Cardiac muscle cell (in vitro differentiated cells and primary cell): ENCODE data around the gene PTBP3. TPM values are rescaled to one million over a fixed set of nuclear protein-coding genes. Genes with fewer than 3 reads are reported as not detected.
A peak's percentile ranks its signal among the peaks of the same experiment; 100 is the strongest.

Experiments
- DNase-seq, 2 donors: peaks; one replicate each; pipeline versions ENCODE4 v3.0.0 to v3.0.0-alpha.2; 2010 to 2017; ENCODE audit warnings: low read depth in 1 of 2, low spot score in 1 of 2
- H3K27ac ChIP-seq: fragments of 200-600 bp; sonication (generic); 2 replicates; pipeline ENCODE4 v1.5.1; 2016
- H3K27me3 ChIP-seq: fragments of 200-600 bp; sonication (generic); 2 replicates; pipeline ENCODE4 v1.6.0; 2016; ENCODE audit warnings: control low read depth
- H3K36me3 ChIP-seq: fragments of 200-600 bp; sonication (generic); 2 replicates; pipeline ENCODE4 v1.5.1; 2016; ENCODE audit warnings: control low read depth
- H3K4me1 ChIP-seq: fragments of 200-600 bp; sonication (generic); 2 replicates; pipeline ENCODE4 v1.8.1; 2017; ENCODE audit warnings: low read depth, mild to moderate bottlenecking, mixed run types
- H3K4me3 ChIP-seq: fragments of 200-600 bp; sonication (generic); 2 replicates; pipeline ENCODE4 v1.5.1; 2016; ENCODE audit warnings: mild to moderate bottlenecking
- H3K9me3 ChIP-seq: fragments of 200-600 bp; sonication (generic); 2 replicates; pipeline ENCODE4 v1.5.1; 2017; ENCODE audit warnings: low read depth, mild to moderate bottlenecking, control low read depth
- CTCF ChIP-seq: IDR thresholded peaks from 2 replicates; pipeline ENCODE4 v1.5.1; 2012; ENCODE audit warnings: low read depth, mild to moderate bottlenecking, low read length
- polyA plus RNA-seq: library from polyadenylated mRNA; unstranded; fragments of >200 nt; fragmentation: Nextera tagmentation; extraction: Ambion mirVana; gene quantifications from 2 replicates; pipeline ENCODE4 v1.2.1, GENCODE V29; 2016
- total RNA-seq: library from RNA; depleted of rRNA; stranded (reverse); fragments of >200 nt; gene quantifications from 2 replicates; pipeline ENCODE4 v1.2.3, GENCODE V29; 2016

PTBP3 gene
- total and polyA plus RNA-seq, 2 experiments from 2014 or later = 6.2 to 15.5 TPM

DNA sequence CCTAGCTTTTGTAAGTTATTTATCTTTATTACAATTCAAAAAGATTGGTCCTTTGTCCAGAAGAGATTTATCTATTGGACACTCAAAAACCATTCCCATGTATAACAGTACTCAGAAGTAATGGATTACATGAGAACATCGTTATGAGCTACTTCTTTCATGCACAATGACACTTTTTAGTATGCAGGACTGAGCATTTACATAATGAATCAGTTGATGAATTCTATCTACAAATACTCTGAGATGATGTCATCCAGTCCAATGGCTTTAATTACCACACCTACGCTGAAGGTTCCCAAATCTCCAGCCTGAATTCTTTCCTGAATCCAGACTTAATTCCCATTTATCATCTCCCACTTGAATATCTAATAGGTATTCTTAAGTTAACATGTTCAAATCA is 75.3 kb downstream of the PTBP3 start:
- no peaks in the 10 kb centered on the region for H3K36me3 ChIP-seq
- no peak for DNase-seq

DNA sequence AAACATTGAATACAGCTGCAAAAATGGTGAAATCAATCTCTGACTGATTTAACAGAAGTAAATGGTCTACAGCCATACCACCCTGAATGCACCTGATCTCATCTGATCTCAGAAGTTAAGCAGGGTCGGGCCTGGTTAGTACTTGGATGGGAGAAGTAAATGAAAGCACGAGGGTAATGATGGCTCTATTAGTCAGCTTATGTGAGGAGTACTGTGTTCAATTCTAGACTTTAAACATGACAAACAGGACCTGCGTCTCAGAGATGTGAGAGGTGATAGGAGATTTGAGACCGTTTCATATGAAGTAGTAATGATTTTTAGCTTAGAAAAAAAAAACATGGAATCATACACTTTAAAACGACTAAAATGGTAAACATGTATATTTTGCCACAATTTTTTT is 81.2 kb downstream of the PTBP3 start:
- H3K27me3 ChIP-seq = no peaks in the 10 kb centered on the region
- no peaks in the 10 kb centered on the region for H3K9me3 ChIP-seq
- TF ChIP-seq CTCF = no peak
- H3K4me3 ChIP-seq = no peak overlapping the region
- no peak for DNase-seq
- no peak overlapping the region for H3K27ac ChIP-seq
- no peaks in the 10 kb centered on the region for H3K4me1 ChIP-seq
- no peaks in the 10 kb centered on the region for H3K36me3 ChIP-seq

More for the DNA sequence above, 75.3 kb downstream of the PTBP3 start:
- TF ChIP-seq CTCF = no peak
- Histone ChIP-seq H3K4me1 (no peaks in the 10 kb centered on the region), H3K27ac (no peak overlapping the region), H3K4me3 (no peak overlapping the region), H3K27me3 (no peaks in the 10 kb centered on the region), H3K9me3 (no peaks in the 10 kb centered on the region)

- Histone ChIP-seq H3K9me3 (no peaks in the 10 kb centered on the region), H3K27me3 (no peaks in the 10 kb centered on the region), H3K4me1 (no peaks in the 10 kb centered on the region), H3K36me3 (no peaks in the 10 kb centered on the region), H3K4me3 (no peak overlapping the region), H3K27ac (no peak overlapping the region)
- DNase-seq = peak in 1 of 2 donors; percentile 30
- TF ChIP-seq CTCF = no peak
These were observed 84.1 kb downstream of the PTBP3 start for GRCh38 chr9:112249277-112249676.

- H3K4me3 ChIP-seq = no peak overlapping the region
- DNase-seq = peak in 1 of 2 donors; percentile 38
These were observed 84.7 kb downstream of the PTBP3 start for GRCh38 chr9:112248722-112249121.

DNA sequence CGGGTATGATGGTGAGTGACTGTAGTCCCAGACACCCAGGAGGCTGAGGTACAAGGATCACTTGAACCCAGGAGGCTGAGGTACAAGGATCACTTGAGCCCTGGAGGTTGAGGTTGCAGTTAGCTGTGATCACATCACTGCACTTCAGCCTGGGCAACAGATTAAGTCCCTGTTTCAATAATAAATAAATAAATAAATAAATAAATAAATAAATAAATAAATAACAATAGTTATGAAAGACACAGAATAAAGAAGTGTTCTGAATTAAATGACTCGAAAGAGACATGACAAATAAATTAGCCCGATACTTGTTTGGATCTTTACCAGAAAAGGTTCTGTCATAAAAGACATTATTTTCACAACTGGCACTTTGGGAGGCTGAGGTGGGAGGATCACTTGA is 86.3 kb downstream of the PTBP3 start:
- no peak for DNase-seq
- no peaks in the 10 kb centered on the region for H3K27me3 ChIP-seq
- TF ChIP-seq CTCF = no peak
- no peak overlapping the region for H3K27ac ChIP-seq
- no peaks in the 10 kb centered on the region for H3K9me3 ChIP-seq
- no peaks in the 10 kb centered on the region for H3K4me1 ChIP-seq
- no peaks in the 10 kb centered on the region for H3K36me3 ChIP-seq
- H3K4me3 ChIP-seq = no peak overlapping the region

More at GRCh38 chr9:112248722-112249121, 84.7 kb downstream of the PTBP3 start:
- Histone ChIP-seq H3K9me3 (no peaks in the 10 kb centered on the region), H3K27ac (no peak overlapping the region), H3K4me1 (no peaks in the 10 kb centered on the region), H3K36me3 (no peaks in the 10 kb centered on the region), H3K27me3 (no peaks in the 10 kb centered on the region)
- no peak for TF ChIP-seq CTCF

GRCh38 chr9:112245126-112245525 is 88.3 kb downstream of the PTBP3 start:
- Histone ChIP-seq H3K36me3 (no peaks in the 10 kb centered on the region), H3K27me3 (no peaks in the 10 kb centered on the region), H3K27ac (no peak overlapping the region), H3K4me1 (no peaks in the 10 kb centered on the region), H3K4me3 (no peak overlapping the region), H3K9me3 (no peaks in the 10 kb centered on the region)
- TF ChIP-seq CTCF = no peak
- DNase-seq = no peak
